Coronary artery (tissue), 2 donors: ENCODE data around the gene PLA2G1B.

Experiments
- DNase-seq: peaks from one replicate; pipeline ENCODE4 v3.0.0-alpha.2; 2017; ENCODE audit warnings: low spot score
- H3K27ac ChIP-seq, 2 donors: fragments of 200-600 bp; sonication (generic); one replicate each; pipeline ENCODE4 v1.5.1; 2016 to 2019
- H3K4me3 ChIP-seq: fragments of 200-600 bp; sonication (generic); 2 replicates; pipeline ENCODE4 v1.5.1; 2016; ENCODE audit warnings: mild to moderate bottlenecking, moderate library complexity
- TF ChIP-seq, protein P1 (sequence below): fragments of 200-600 bp; sonication (generic); IDR thresholded peaks from one replicate; pipeline ENCODE4 v1.5.1; 2019; ENCODE audit warnings: antibody characterized with exemption

PLA2G1B gene

DNA sequence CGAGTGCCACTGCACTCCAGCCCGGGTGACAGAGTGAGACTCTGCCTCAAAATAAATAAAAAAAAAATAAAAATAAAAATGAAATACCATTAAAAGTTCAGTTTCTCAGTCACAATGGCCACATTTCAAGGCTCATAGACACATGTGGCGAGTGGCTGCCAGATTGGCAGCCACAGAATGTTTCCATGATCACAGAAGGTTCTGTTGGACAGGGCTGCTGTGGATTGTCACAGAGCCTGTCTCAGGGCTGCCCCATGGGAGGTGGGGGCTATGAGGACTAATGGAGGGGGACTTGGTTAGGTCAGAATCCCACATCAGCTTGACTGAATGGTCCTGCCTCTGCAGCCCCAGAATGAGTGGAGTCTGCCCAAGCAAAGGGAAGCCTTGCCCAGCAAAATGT is 3.8 kb upstream of the PLA2G1B start:
- no peak for DNase-seq
- TF ChIP-seq, protein P1, sequence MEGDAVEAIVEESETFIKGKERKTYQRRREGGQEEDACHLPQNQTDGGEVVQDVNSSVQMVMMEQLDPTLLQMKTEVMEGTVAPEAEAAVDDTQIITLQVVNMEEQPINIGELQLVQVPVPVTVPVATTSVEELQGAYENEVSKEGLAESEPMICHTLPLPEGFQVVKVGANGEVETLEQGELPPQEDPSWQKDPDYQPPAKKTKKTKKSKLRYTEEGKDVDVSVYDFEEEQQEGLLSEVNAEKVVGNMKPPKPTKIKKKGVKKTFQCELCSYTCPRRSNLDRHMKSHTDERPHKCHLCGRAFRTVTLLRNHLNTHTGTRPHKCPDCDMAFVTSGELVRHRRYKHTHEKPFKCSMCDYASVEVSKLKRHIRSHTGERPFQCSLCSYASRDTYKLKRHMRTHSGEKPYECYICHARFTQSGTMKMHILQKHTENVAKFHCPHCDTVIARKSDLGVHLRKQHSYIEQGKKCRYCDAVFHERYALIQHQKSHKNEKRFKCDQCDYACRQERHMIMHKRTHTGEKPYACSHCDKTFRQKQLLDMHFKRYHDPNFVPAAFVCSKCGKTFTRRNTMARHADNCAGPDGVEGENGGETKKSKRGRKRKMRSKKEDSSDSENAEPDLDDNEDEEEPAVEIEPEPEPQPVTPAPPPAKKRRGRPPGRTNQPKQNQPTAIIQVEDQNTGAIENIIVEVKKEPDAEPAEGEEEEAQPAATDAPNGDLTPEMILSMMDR: no peak
- no peak overlapping the region for H3K4me3 ChIP-seq
- no peak overlapping the region for H3K27ac ChIP-seq

DNA sequence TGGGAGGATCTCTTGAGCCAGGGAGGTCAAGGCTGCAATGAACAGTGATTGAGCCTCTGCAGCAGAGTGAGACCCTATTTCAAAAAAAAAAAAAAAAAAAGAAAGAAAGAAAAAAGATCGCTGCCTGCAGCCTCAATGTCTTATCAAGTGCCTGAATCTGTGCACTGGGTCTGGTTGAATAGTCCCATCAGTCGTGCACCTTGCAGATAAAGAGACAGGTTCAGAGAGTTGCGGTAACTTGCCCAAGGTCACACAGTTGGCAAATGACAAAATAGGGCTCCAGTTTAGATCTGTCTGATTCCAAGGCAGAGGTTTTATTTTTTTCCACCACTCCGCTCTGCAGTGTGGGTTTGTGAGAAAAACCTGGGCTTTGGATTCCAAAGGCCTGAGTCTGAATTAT is 649 bp upstream of the PLA2G1B start:
- TF ChIP-seq, protein P1: no peak
- H3K27ac ChIP-seq: no peak overlapping the region
- DNase-seq: no peak
- H3K4me3 ChIP-seq: no peak overlapping the region

DNA sequence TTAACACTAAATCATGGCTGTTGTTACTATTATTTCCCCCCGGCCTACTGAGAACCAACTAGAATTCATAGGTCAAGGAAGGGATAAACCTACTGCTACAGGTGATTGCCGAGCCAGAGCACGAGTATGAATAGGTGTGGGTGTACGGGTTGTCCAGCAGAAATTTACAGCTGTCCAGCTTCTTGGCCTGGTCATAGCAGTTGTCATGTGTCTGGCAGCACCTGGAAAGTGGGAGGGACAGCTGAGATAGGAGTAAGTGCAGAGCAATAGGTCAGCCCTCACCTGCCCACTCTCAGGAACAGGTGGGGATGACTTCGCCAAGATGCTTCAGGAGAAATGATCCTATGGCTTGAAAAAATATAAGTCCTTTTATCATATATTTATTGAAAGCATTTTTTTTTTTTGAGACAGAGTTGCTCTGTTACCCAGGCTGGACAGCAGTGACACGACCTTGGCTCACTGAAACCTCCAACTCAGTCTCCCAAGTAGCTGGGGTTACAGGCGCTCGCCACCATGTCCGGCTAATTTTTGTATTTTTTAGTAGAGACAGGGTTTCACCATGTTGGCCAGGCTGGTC is 2.6 kb downstream of the PLA2G1B start:
- no peak for DNase-seq
- Histone ChIP-seq H3K4me3 (no peak overlapping the region), H3K27ac (no peak overlapping the region)
- TF ChIP-seq, protein P1: no peak

DNA sequence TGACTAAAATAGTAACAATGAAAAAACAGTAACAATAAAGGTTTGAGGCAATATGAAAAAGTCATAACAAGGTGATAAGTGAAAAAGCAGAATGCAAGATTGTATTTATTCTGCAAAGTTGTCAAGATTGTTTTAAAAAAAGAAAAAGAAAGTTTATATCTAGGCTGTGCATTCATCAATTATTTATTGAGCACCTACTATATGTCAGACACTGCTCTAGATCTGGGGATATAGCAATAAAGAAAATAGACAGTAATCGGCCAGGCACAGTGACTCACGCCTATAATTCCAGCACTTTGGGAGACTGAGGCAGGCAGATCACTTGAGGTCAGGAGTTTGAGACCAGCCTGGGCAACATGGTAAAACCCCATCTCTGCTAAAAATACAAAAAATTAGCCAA is 3.8 kb downstream of the PLA2G1B start:
- no peak overlapping the region for H3K27ac ChIP-seq
- TF ChIP-seq, protein P1: no peak
- no peak overlapping the region for H3K4me3 ChIP-seq
- no peak for DNase-seq

DNA sequence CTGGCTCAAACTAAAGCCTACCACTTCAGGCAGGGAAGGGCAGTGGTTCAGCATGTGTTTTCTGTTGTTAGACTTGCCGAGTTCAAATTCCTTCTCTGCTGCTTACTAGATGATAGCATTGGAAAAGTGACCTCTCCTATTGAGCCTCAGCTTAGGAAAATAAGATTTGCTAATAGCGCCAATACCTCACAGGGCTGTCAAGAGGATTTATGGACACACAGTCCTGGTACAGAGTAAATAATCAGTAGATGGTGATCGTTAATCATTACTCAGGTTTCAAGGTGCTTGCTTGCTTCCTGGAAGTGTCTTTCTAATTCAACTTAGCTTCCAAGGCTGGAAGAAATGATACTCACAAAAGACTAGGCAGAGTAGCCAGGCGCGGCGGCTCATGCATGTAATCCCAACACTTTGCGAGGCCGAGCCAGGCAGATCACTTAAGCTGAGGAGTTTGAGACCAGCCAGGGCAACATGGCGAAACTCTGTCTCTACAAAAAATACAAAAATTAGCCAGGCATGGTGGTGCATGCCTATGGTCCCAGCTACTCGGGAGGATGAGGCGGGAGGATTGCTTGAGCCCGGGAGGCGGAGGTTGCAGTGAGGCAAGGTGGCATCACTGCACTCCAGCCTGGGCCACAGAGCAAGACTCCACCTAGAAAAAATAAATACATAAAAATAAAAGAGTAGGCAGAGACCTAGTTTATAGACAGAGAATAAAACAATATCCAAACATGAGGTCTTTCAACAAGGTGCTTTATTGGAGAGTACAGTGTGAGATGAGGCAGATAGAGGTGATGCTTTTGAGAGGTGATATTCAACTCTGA is 6.0 kb downstream of the PLA2G1B start:
- TF ChIP-seq, protein P1: no peak
- Histone ChIP-seq H3K27ac (no peak overlapping the region), H3K4me3 (no peak overlapping the region)
- DNase-seq: no peak

DNA sequence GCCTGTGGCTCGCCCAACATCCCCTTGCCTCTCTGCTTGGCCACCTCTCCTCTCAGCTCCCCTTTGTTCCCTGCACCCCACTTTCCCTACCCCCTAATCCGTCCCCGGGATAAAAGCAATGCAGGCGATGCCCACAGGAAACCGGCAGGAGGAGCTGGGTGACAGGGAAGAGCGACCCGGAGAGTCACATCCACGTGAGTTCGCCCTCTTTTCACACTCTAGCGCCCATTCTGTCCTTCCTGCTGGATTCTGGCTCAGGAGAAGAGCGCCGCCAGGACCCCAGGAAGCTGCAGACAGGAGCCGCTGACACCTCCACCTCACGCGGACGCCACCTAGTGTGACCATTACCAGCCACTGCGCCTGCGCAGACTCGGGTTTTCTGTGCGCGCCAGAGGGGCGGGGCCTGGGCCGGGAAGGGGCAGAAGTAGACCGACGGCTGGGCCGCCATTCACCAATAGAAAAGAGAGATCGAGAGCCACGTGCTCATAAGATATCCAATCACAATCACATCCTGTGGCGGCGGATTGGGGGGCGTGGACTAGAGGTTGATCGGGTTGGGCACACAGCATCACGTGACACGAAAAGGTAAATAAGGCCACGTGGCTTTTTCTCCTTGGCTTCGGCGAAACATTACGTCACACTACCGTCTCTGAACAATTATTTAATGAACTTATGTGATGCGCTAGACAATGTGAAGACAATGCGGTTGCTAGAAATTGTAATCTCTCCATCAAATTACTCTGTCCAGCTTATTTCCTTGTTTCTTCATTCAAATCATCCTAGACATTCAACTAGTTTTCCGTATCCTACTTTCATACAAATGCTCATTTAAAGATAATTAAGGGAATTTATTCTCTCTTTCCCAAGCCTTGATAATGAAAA is 10.1 kb downstream of the PLA2G1B start:
- TF ChIP-seq, protein P1: peak; percentile 34
- peak; percentile 99 for DNase-seq
- Histone ChIP-seq H3K4me3 (peak overlapping the region; percentile 85), H3K27ac (peak overlapping the region; percentile 65 to 86)
